Measurements from ENCODE around the gene DIAPH2.

DNA sequence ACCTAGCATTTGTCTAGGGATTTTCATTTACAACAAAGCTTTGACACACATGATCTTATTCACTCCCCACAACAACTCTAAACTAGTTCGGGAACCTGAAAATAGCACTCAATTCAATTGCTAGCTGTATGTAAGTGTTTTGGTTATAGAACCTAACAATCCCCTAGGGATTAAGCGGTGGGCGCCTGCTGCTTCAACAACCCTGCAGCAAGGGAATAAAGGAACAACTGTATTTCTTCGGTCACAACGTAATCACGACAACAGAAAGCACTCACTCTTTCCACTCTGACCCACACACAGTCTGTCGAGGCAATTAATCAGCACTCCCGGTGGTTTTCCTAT is 674 bp upstream of the DIAPH2 start:
- no peak for TF ChIP-seq GATA2 (IDR thresholded peaks at IDR 0.05; ENCODE audit: low read depth, low read length)
- TF ChIP-seq GATA3 (IDR thresholded peaks at IDR 0.05; ENCODE audit: low read depth, low read length) = no peak

Data from SH-SY5Y (cell line).